Heart right ventricle (tissue), 16 donors: Measurements from ENCODE around the gene CHRNA4. TPM values are rescaled to one million over a fixed set of nuclear protein-coding genes. Genes with fewer than 3 reads are reported as not detected.

Experiments
- ATAC-seq, 8 donors: fragments of 200-7000 bp; cut with Tn5 transposase; one replicate each; pipeline ENCODE4 v1.9.1; 2020; ENCODE audit warnings: mild to moderate bottlenecking in 8 of 8, moderate library complexity in 8 of 8, moderate number of reproducible peaks in 1 of 8
- DNase-seq, 2 donors: peaks; one replicate each; pipeline ENCODE4 v3.0.0-alpha.2; 2020
- H3K27ac ChIP-seq, 10 donors: fragments of 200-600 bp; sonication (generic) in 2 of 10; one replicate each; pipeline versions ENCODE4 v1.5.0 to v1.8.0; 2020 to 2022; ENCODE audit warnings: mild to moderate bottlenecking in 3 of 10
- H3K27me3 ChIP-seq, 7 donors: fragments of 200-600 bp; one replicate each; pipeline ENCODE4 v1.8.0; 2021 to 2022; ENCODE audit warnings: mild to moderate bottlenecking in 2 of 7
- H3K36me3 ChIP-seq, 9 donors: fragments of 200-600 bp; sonication (generic) in 1 of 9; one replicate each; pipeline versions ENCODE4 v1.5.0 to v1.8.0; 2020 to 2022; ENCODE audit warnings: mild to moderate bottlenecking in 2 of 9
- H3K4me1 ChIP-seq, 9 donors: fragments of 200-600 bp; sonication (generic) in 1 of 9; one replicate each; pipeline versions ENCODE4 v1.5.0 to v1.8.0; 2020 to 2022; ENCODE audit warnings: mild to moderate bottlenecking in 4 of 9
- H3K4me3 ChIP-seq, 10 donors: fragments of 200-600 bp; sonication (generic) in 2 of 10; one replicate each; pipeline versions ENCODE4 v1.5.0 to v1.8.0; 2020 to 2022; ENCODE audit warnings: mild to moderate bottlenecking in 7 of 10, moderate library complexity in 2 of 10
- H3K9me3 ChIP-seq, 11 donors: fragments of 200-600 bp in 10 of 11; sonication (generic) in 2 of 11; one replicate each; pipeline versions ENCODE4 v1.5.0 to v1.8.0; 2013 to 2022; ENCODE audit warnings: mild to moderate bottlenecking in 2 of 11, control low read depth in 1 of 11, moderate library complexity in 1 of 11
- WGBS, 2 donors: extraction: QIAGEN DNeasy Blood & Tissue Kit; methylation state at CpG; one replicate each; pipeline ENCODE4 v1.1.7; 2013; ENCODE audit warnings: inconsistent platforms in 1 of 2; 5-methylcytosine and 5-hydroxymethylcytosine counted together
- intact Hi-C, 10 donors: fragments of 100-400 bp; cut with DNase I; formaldehyde crosslinking; loops; one replicate each; pipeline versions ENCODE4 v1.11.1 to v1.14.2; 2022
- polyA plus RNA-seq, 2 donors: library from polyadenylated mRNA; stranded (reverse); fragments of 200-250 nt; gene quantifications; one replicate each; pipeline ENCODE4 v1.2.3, GENCODE V29; 2013
- total RNA-seq, 10 donors: library from RNA; stranded (reverse); fragmentation: NEBNext Ultra II Directional in 3 of 10; extraction: Animal tissue kit (Norgen Biotek cat#: 25700) in 3 of 10; gene quantifications; one replicate each; pipeline versions ENCODE4 v1.2.1 to v1.2.4, GENCODE V29; 2021 to 2023
- TF ChIP-seq, protein P1 (sequence below), 9 donors: fragments of 200-600 bp; sonication (generic) in 2 of 9; IDR thresholded peaks; one replicate each; pipeline versions ENCODE4 v1.5.0 to v1.8.0; 2021 to 2022; ENCODE audit warnings: antibody characterized with exemption in 9 of 9, mild to moderate bottlenecking in 5 of 9, moderate library complexity in 1 of 9
- donor health status: Arrhythmogenic right ventricular cardiomyopathy.
- donor health status: ischemic (EF 13 %, LVEDD 7.1; RV severe dilation, severe dysfunction).
- donor health status: healthy with polysubstance abuse.
- donor health status: DM: no; HTN: yes; CAD: no.
- donor health status: DM: no; HTN: no; CAD: no.
- donor health status: ischemic (EF 25% LVEDD 6.9; RV normal size, moderate dysfunction).
- donor health status: ischemic (EF 25% LVEDD 5.7; RV mildly dilated, moderate dysfunction).
- donor health status: healthy.
- donor health status: DM: yes; HTN: yes; CAD: no.
- donor health status: Ischemic cardiomyopathy.
- donor health status: ischemic (EF 35%, LVEDD 5.7; RV mildly dilated, moderate dysfunction).
- donor health status: nonischemic (EF 11% LVEDD 7.7; RV severe dilation, severe dysfunction).
- donor health status: DM: yes; HTN: yes; CAD: no.
- donor health status: PGD.
- donor health status: ischemic (EF 29% LVEDD 5.4; RV normal size, mild dysfunction).
- donor health status: nonischemic (EF 23%, LVEDD 6.1; RV moderate dilation, normal function).

CHRNA4 gene
- total and polyA plus RNA-seq, 12 donors = 0.06 to 1.5 (median 0.90) TPM; not detected in 4

- H3K36me3 ChIP-seq = no peaks in the 10 kb centered on the region
- WGBS, 2 donors = 83 to 88% methylated on average over 10 of the region's 10 CpGs
- DNase-seq = peak in 1 of 2 donors; percentile 6
- H3K4me3 ChIP-seq = no peak overlapping the region
- ATAC-seq = no peak
- intact Hi-C loops = loop anchor here in 1 of 10 donors (5.0 kb wide), 1 partner anchor 292 kb away; no protein-coding TSS in a partner anchor
- H3K9me3 ChIP-seq = peaks cover 0 to 11% (median 0%) of the 10 kb centered on the region in 11 donors
- TF ChIP-seq, protein P1, sequence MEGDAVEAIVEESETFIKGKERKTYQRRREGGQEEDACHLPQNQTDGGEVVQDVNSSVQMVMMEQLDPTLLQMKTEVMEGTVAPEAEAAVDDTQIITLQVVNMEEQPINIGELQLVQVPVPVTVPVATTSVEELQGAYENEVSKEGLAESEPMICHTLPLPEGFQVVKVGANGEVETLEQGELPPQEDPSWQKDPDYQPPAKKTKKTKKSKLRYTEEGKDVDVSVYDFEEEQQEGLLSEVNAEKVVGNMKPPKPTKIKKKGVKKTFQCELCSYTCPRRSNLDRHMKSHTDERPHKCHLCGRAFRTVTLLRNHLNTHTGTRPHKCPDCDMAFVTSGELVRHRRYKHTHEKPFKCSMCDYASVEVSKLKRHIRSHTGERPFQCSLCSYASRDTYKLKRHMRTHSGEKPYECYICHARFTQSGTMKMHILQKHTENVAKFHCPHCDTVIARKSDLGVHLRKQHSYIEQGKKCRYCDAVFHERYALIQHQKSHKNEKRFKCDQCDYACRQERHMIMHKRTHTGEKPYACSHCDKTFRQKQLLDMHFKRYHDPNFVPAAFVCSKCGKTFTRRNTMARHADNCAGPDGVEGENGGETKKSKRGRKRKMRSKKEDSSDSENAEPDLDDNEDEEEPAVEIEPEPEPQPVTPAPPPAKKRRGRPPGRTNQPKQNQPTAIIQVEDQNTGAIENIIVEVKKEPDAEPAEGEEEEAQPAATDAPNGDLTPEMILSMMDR (IDR thresholded peaks at IDR 0.05) = no peak
- no peak overlapping the region for H3K27ac ChIP-seq
- peaks cover 0 to 23% (median 15%) of the 10 kb centered on the region in 7 donors for H3K27me3 ChIP-seq
- peaks cover 0 to 10% (median 0%) of the 10 kb centered on the region in 9 donors for H3K4me1 ChIP-seq
Measured at GRCh38 chr20:63325021-63325471, 36.1 kb downstream of the CHRNA4 start.

GRCh38 chr20:63323357-63323981 is 37.7 kb downstream of the CHRNA4 start:
- peaks cover 0 to 11% (median 0%) of the 10 kb centered on the region in 11 donors for H3K9me3 ChIP-seq
- WGBS, 2 donors = 66 to 68% methylated on average over 18 of the region's 18 CpGs
- TF ChIP-seq, protein P1 (IDR thresholded peaks at IDR 0.05) = no peak
- intact Hi-C loops = no loop called here
- no peaks in the 10 kb centered on the region for H3K36me3 ChIP-seq
- no peak overlapping the region for H3K27ac ChIP-seq
- DNase-seq (no peak), ATAC-seq (no peak)
- peaks cover 0 to 31% (median 10%) of the 10 kb centered on the region in 7 donors for H3K27me3 ChIP-seq
- peaks cover 0 to 10% (median 0%) of the 10 kb centered on the region in 9 donors for H3K4me1 ChIP-seq
- H3K4me3 ChIP-seq = no peak overlapping the region

DNA sequence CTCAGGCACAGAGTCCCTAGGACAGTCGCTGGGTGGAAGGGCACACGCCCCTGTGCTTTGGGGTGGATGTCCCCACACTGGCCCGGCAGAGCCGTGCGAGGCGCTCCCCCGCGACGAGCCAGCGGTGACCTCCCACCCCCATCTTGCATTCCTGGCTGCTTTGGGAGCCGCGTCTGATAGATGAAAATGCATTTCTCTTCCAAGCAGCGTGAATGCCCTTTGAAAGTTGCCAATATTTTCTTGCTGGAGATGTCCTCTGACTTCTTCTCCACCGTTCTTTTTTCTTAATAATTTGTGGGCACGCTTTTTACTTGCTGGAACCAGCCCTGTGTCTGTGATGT is 38.2 kb downstream of the CHRNA4 start:
- Histone ChIP-seq H3K4me1 (peaks cover 0 to 10% (median 0%) of the 10 kb centered on the region in 9 donors), H3K27me3 (peaks cover 0 to 31% (median 10%) of the 10 kb centered on the region in 7 donors), H3K9me3 (peaks cover 0 to 11% (median 0%) of the 10 kb centered on the region in 11 donors), H3K4me3 (no peak overlapping the region), H3K27ac (no peak overlapping the region), H3K36me3 (no peaks in the 10 kb centered on the region)
- WGBS, 2 donors = 31 to 38% methylated on average over 15 of the region's 15 CpGs
- DNase-seq = no peak
- no peak for ATAC-seq
- TF ChIP-seq, protein P1 (IDR thresholded peaks at IDR 0.05) = no peak
- intact Hi-C loops = no loop called here

DNA sequence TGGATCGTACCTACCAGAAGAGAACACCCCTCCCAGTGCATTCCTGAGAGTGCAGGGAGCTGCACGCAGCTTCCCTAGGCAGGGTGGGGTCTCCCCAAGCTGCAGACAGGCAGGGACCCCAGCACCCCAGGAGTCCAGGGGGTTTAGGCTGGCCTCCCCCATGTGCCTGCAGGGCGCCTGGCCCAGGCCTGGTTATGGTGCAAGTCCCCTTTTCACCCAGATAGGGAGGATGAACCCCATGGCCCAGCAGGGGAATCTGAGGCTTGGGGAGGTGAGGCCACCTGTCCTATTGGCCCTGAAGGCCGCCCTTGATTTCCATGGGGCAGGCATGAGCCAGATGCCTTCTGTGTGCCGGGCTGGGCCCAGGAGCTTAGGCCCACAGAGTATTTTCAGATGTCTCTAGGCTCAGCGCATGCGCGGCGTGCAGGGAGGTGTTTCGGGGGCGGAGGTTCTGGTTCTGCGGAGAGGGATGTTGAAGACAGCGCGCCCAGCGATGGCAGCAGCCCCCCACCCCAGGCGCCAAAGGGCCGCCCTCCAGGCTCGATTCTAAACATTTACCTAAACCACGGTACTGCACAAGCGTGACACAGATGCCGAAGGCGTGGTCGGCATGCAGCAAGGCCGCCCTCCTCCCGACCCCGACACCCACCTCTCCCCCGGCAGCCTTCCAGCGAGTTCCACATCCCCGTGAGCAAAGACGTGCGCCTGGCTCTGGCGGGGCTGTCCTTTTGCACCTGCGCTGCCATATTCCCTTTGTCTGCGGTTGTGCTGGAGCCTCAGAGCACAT is 38.8 kb downstream of the CHRNA4 start:
- peak in 1 of 8 donors; percentile 10 for ATAC-seq
- WGBS, 2 donors = 64 to 81% methylated on average over 34 of the region's 34 CpGs
- peak in 1 of 2 donors; percentile 12 for DNase-seq
- TF ChIP-seq, protein P1 (IDR thresholded peaks at IDR 0.05) = no peak
- Histone ChIP-seq H3K27me3 (peaks cover 0 to 31% (median 10%) of the 10 kb centered on the region in 7 donors), H3K27ac (no peak overlapping the region), H3K36me3 (no peaks in the 10 kb centered on the region), H3K4me1 (peaks cover 0 to 10% (median 0%) of the 10 kb centered on the region in 9 donors), H3K4me3 (no peak overlapping the region), H3K9me3 (peaks cover 0 to 11% (median 0%) of the 10 kb centered on the region in 11 donors)
- intact Hi-C loops = no loop called here
